HG03064 (cell line): ENCODE measurements around the gene NBR1.
"Not testable (repeated sequence)": the region's sequence is repeated elsewhere in the genome, so short reads cannot be mapped to it uniquely, and the experiment has no call there.

Experiments
- ATAC-seq: cut with Tn5 transposase; IDR thresholded peaks from one replicate; pipeline ENCODE4 v1.9.1; 2021; ENCODE audit warnings: low read depth; ENCODE audit not compliant: unreplicated experiment

Gene NBR1

GRCh38 chr17:43155666-43156065 is 15.3 kb upstream of the NBR1 start:
- ATAC-seq: no peak

GRCh38 chr17:43159232-43159631 is 11.8 kb upstream of the NBR1 start:
- ATAC-seq: not testable (repeated sequence)

GRCh38 chr17:43159957-43160356 is 11.1 kb upstream of the NBR1 start:
- not testable (repeated sequence) for ATAC-seq

DNA sequence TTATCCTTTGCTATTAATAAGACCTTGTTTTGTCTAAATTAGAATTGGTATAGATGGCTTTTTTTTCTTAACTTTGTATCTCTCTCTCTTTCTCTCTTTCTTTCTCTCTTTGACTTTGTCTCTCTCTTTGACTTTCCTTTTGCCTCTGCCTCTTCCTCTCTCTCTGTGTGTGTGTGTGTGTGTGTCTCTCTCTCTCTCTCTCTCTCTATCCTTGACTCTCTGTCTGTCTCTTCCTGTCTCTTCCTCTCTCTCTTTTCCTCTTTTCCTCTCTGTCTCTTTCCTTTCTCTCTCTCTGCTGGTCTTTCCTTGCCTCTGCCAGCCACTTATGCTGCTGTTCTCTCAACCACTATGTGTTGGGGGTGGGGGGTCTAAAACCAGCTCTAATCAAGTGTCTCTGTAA is 5.0 kb upstream of the NBR1 start:
- ATAC-seq: not testable (repeated sequence)

DNA sequence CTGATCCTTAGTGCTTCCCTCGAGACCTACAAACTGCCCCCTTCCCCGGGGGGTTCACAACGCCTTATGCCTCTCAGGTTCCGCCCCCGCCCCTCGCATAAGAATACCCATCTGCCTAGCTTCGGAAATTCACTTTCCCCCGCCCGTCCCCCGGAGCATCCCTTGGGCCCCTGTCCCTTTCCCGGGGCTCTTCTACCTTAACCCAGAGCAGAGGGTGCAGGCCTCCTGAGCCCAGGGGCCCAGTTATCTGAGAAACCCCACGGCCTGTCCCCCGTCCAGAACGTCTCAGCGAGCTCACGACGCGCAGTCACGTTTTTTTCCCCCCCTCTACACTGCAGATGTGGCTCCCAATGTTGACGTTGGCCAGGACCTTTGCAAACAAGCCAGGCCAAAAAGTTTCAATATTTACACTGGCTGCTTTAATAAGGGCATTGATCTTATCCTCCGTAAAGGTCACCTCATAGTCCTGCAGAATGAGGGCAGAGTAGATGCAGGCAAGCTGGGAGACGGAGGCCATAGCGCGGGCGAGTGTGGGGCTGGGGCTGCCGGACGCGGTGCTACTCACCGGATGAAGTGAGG is 1.4 kb upstream of the NBR1 start:
- no peak for ATAC-seq

DNA sequence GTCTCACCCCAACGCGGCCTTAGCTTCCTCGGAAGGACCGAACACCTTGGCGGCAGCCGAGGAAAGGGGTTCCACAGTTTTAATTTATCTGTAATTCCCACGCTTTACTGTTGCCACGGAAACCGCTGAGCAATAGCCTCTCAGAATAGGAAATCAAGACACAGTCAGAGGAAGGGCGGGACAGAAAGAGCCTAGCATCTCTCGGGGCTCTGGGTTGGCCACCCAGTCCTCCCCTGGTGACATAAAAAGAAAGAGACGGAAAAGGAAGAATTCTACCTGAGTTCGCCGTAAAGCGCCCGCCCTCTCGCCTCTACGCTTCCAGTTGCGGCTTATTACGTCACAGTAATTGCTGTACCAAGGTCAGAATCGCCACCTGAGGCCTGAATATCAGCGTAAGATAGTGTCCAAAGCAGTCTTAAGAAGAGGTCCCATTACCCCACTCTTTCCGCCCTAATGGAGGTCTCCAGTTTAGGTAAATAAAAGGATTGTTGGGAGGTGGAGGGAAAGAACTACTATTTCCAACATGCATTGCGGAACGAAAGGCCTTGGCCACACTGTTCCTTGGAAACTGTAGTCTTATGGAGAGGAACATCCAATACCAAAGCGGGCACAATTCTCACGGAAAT is 761 bp upstream of the NBR1 start:
- peak; percentile 57 for ATAC-seq

- ATAC-seq: no peak
Observed at GRCh38 chr17:43171586-43172487, 823 bp downstream of the NBR1 start.

DNA sequence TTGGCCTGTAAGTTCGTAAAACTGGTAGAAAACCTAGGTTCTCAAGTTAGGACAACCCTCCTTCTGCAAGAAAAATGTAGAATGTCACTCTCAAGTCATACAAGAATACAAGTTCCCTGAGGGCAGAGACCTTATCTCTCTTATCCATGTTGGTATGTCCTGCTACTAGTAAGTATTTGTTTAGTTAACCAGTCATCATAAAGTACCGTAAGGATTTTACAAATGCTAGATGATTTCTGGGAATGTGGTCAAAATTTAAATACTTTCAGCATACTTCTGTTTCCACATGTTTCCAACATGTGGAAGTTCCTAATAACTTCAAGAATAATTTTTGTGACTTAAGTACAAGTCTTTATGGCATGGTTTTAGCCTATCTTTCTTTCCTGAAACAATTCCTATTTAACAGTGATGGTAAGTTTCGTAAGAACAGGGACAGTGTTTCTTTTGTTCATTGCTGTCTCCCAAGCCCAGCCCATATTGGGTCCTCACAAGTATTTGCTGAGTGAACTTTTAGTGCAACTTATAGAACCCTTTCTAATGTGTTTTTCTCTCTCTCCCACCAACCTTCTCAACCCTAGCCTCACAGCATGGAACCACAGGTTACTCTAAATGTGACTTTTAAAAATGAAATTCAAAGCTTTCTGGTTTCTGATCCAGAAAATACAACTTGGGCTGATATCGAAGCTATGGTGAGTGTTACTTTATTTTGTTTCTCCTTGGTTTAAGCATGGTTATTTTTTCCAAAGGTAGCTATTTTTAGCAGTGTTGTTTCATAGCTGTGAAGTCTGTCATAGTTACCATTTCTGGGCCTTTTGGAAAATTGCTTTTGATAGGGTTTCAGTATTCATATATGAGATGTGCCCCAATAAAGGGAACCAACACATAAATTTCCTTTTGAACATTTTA is 4.5 kb downstream of the NBR1 start:
- no peak for ATAC-seq

- ATAC-seq: no peak
Observed at GRCh38 chr17:43176119-43176570, 5.1 kb downstream of the NBR1 start.

DNA sequence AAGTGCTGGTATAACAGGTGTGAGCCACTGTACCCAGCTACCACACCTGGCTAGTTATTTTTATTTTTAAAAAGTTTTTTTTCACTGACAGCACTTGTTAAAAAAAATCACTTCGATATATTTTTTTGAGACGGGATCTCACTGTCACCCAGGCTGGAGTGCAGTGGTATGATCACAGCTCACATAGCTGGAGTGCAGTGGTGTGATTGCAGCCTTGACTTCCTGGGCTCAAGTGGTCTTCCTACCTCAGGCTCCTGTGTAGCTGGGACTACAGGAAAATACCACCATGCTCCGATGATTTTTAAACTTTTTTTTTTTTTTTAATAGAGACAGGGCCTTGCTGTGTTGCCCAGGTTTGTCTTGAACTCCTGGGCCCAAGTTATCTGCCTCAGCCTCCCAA is 12.9 kb downstream of the NBR1 start:
- no peak for ATAC-seq

- ATAC-seq: not testable (repeated sequence)
Observed at GRCh38 chr17:43186656-43187055, 15.6 kb downstream of the NBR1 start.

DNA sequence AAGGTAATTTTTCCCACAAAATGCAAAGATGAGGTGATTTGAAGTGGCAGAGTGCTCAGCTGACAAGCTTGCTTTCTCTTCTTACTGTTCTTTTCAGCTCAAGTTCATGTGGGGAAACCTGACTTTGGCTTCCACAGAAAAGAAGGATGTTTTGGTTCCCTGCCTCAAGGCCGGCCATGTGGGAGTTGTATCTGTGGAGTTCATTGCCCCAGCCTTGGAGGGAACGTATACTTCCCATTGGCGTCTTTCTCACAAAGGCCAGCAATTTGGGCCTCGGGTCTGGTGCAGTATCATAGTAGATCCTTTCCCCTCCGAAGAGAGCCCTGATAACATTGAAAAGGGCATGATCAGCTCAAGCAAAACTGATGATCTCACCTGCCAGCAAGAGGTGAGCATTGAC is 22.2 kb downstream of the NBR1 start:
- ATAC-seq: no peak

DNA sequence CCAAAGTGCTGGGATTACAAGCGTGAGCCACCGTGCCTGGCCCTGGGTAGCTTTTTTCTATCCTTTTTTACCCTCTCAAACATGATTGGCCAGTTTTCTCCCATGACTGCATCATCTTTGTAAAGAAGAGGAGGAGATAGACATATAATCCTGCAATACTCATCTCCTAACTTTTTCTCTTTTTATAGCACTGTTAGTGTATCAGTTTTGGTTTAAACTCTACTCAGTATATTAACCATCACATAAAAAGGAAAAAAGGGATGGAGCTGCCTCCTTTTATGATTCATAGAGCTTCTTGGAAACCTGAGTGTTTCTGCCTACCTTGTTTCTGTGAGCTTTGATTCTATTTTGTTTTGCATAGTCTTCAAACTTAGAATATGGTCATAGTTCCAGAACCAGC is 28.6 kb downstream of the NBR1 start:
- no peak for ATAC-seq

DNA sequence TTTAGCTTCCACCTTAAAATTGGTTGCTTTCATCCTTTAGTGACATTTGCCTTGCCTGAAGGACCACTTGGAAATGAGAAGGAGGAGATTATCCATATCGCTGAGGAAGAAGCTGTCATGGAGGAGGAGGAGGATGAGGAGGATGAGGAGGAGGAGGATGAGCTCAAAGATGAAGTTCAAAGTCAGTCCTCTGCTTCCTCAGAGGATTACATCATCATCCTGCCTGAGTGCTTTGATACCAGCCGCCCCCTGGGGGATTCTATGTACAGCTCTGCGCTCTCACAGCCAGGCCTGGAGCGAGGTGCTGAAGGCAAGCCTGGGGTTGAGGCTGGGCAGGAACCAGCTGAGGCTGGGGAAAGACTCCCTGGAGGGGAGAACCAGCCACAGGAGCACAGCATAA is 29.1 kb downstream of the NBR1 start:
- no peak for ATAC-seq

GRCh38 chr17:43203013-43203412 is 32.0 kb downstream of the NBR1 start:
- ATAC-seq: not testable (repeated sequence)

- ATAC-seq: no peak
Observed at GRCh38 chr17:43210576-43210975, 39.6 kb downstream of the NBR1 start.

DNA sequence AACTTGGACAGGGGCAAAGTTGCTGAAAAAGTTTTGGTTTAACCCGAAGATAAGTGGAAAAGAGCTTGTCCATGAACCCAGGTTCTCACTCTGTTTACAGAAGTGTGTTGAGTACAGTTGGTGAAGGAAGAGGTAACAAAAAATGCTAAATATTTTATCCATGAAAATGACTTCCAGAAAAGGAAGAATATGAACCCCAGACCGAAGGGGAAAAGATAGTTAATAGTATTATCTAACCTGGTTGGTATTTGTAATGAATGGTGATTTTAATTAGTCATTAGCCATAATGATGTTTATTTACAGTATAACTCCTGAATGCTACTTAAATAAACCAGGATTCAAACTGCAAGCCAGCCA is 40.1 kb downstream of the NBR1 start:
- ATAC-seq: no peak

- peak; percentile 53 for ATAC-seq
Observed at GRCh38 chr17:43211480-43212402, 40.7 kb downstream of the NBR1 start, which contains the start of gene TMEM106A. TMEM106A (plus strand) TSS chr17:43211875; CDS start chr17:43213042, 1,167 bp downstream.
